HPDE6-E6E7 (cell line): Measurements from ENCODE around the gene OTULINL.

Source experiments
- DNase-seq: peaks from one replicate; pipeline ENCODE4 v3.0.0; 2011; ENCODE audit warnings: missing footprints; ENCODE audit errors: extremely low spot score

Gene OTULINL

GRCh38 chr5:14577079-14577725, 4.4 kb upstream of the OTULINL start:
- DNase-seq: no peak

- DNase-seq: no peak
Observed at GRCh38 chr5:14577971-14578370, 3.6 kb upstream of the OTULINL start.

GRCh38 chr5:14579246-14579645, 2.3 kb upstream of the OTULINL start:
- DNase-seq: no peak

- no peak for DNase-seq
Observed at GRCh38 chr5:14579731-14580397, 1.7 kb upstream of the OTULINL start.

- no peak for DNase-seq
Observed at GRCh38 chr5:14580398-14581034, 1.1 kb upstream of the OTULINL start.

GRCh38 chr5:14581891-14582796, 552 bp downstream of the OTULINL start:
- DNase-seq: peak; percentile 53

GRCh38 chr5:14582797-14583137, 1.2 kb downstream of the OTULINL start:
- DNase-seq: no peak

GRCh38 chr5:14584848-14585247, 3.3 kb downstream of the OTULINL start:
- DNase-seq: no peak

GRCh38 chr5:14587150-14587549, 5.6 kb downstream of the OTULINL start:
- no peak for DNase-seq

- no peak for DNase-seq
Observed at GRCh38 chr5:14588145-14588544, 6.6 kb downstream of the OTULINL start.

- no peak for DNase-seq
Observed at GRCh38 chr5:14588758-14589543, 7.4 kb downstream of the OTULINL start.

GRCh38 chr5:14590949-14591348, 9.4 kb downstream of the OTULINL start:
- DNase-seq: no peak

- DNase-seq: no peak
Observed at GRCh38 chr5:14591548-14591947, 10.0 kb downstream of the OTULINL start.

GRCh38 chr5:14593326-14594021, 11.9 kb downstream of the OTULINL start:
- DNase-seq: no peak

GRCh38 chr5:14594378-14595074, 12.9 kb downstream of the OTULINL start:
- no peak for DNase-seq

GRCh38 chr5:14595189-14595588, 13.6 kb downstream of the OTULINL start:
- no peak for DNase-seq

- no peak for DNase-seq
Observed at GRCh38 chr5:14595891-14596290, 14.3 kb downstream of the OTULINL start.

- no peak for DNase-seq
Observed at GRCh38 chr5:14597080-14597479, 15.5 kb downstream of the OTULINL start.

- DNase-seq: no peak
Observed at GRCh38 chr5:14598225-14598624, 16.6 kb downstream of the OTULINL start.

- no peak for DNase-seq
Observed at GRCh38 chr5:14599476-14600127, 18.0 kb downstream of the OTULINL start.
